ENCODE measurements around the gene MCFD2.

DNA sequence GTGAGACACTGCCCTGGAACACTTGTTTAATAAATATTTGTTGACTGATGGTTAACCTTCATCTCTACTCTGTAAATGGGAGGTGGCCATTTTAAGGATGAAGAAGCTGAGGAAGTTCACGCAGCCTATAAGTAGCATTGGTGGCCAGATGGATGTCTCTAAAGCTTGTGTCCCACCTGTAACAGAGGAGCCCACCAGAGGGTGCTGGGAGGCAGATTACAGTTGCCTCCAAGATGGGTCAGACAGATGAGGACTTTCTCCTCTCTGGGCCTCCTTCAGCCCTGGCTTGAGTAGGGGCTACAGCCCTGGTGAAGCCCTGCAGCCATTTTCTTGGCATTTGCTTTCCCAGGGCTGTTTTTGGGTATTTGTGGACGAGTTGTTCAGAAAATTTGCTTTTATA, 45.0 kb upstream of the MCFD2 start:
- TF ChIP-seq, protein P1, sequence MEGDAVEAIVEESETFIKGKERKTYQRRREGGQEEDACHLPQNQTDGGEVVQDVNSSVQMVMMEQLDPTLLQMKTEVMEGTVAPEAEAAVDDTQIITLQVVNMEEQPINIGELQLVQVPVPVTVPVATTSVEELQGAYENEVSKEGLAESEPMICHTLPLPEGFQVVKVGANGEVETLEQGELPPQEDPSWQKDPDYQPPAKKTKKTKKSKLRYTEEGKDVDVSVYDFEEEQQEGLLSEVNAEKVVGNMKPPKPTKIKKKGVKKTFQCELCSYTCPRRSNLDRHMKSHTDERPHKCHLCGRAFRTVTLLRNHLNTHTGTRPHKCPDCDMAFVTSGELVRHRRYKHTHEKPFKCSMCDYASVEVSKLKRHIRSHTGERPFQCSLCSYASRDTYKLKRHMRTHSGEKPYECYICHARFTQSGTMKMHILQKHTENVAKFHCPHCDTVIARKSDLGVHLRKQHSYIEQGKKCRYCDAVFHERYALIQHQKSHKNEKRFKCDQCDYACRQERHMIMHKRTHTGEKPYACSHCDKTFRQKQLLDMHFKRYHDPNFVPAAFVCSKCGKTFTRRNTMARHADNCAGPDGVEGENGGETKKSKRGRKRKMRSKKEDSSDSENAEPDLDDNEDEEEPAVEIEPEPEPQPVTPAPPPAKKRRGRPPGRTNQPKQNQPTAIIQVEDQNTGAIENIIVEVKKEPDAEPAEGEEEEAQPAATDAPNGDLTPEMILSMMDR (IDR thresholded peaks at IDR 0.05): no peak
- TF ChIP-seq POLR2A (IDR thresholded peaks at IDR 0.05): no peak

Data from heart left ventricle (tissue), 13 donors.